Endothelial cell (in vitro differentiated cells): ENCODE measurements around the gene SH3RF2. TPM values are rescaled to one million over a fixed set of nuclear protein-coding genes. Genes with fewer than 3 reads are reported as not detected.
A peak's percentile ranks its signal among the peaks of the same experiment; 100 is the strongest.

ENCODE experiments used
- DNase-seq: peaks from one replicate; pipeline ENCODE4 v3.0.0; 2021; ENCODE audit warnings: low spot score
- H3K27ac Mint-ChIP-seq: one replicate; pipeline ENCODE4 v1.8.0; 2021; ENCODE audit warnings: mixed read lengths, inconsistent platforms; ENCODE audit not compliant: unreplicated experiment
- H3K27me3 Mint-ChIP-seq: one replicate; pipeline ENCODE4 v1.8.0; 2021; ENCODE audit warnings: mild to moderate bottlenecking, moderate library complexity, mixed read lengths, inconsistent platforms; ENCODE audit not compliant: unreplicated experiment
- H3K36me3 Mint-ChIP-seq: one replicate; pipeline ENCODE4 v1.8.0; 2021; ENCODE audit warnings: mild to moderate bottlenecking, low read depth, mixed read lengths, inconsistent platforms; ENCODE audit not compliant: unreplicated experiment
- H3K4me1 Mint-ChIP-seq: one replicate; pipeline ENCODE4 v1.8.0; 2021; ENCODE audit warnings: mild to moderate bottlenecking, mixed read lengths, inconsistent platforms; ENCODE audit not compliant: unreplicated experiment
- H3K4me3 Mint-ChIP-seq: one replicate; pipeline ENCODE4 v1.8.0; 2021; ENCODE audit warnings: mild to moderate bottlenecking, mixed read lengths, inconsistent platforms; ENCODE audit not compliant: unreplicated experiment
- H3K9me3 Mint-ChIP-seq: one replicate; pipeline ENCODE4 v1.8.0; 2021; ENCODE audit warnings: mixed read lengths, inconsistent platforms; ENCODE audit not compliant: unreplicated experiment
- CTCF ChIP-seq: fragments of 200-600 bp; sonication (generic); IDR thresholded peaks from one replicate; pipeline ENCODE4 v1.5.0; 2021; ENCODE audit warnings: antibody characterized with exemption; ENCODE audit not compliant: unreplicated experiment
- total RNA-seq: library from RNA; stranded (reverse); fragmentation: NEBNext Ultra II Directional; extraction: Animal tissue kit (Norgen Biotek cat#: 25700); gene quantifications from one replicate; pipeline ENCODE4 v1.2.1, GENCODE V29; 2021; ENCODE audit not compliant: unreplicated experiment

The SH3RF2 gene
- total RNA-seq, 1 donor from 2014 or later: 0.23 TPM

GRCh38 chr5:145898171-145898570 lies 38.2 kb upstream of the SH3RF2 start:
- no peak overlapping the region for H3K4me3 Mint-ChIP-seq
- no peak for TF ChIP-seq CTCF
- no peaks in the 10 kb centered on the region for H3K4me1 Mint-ChIP-seq
- DNase-seq: no peak
- peaks cover 7% of the 10 kb centered on the region for H3K9me3 Mint-ChIP-seq
- no peak overlapping the region for H3K27ac Mint-ChIP-seq
- H3K36me3 Mint-ChIP-seq: peaks cover 5% of the 10 kb centered on the region
- H3K27me3 Mint-ChIP-seq: peaks cover 2% of the 10 kb centered on the region

GRCh38 chr5:145902421-145902820 lies 34.0 kb upstream of the SH3RF2 start:
- H3K27me3 Mint-ChIP-seq: peaks cover 4% of the 10 kb centered on the region
- no peak overlapping the region for H3K27ac Mint-ChIP-seq
- no peaks in the 10 kb centered on the region for H3K4me1 Mint-ChIP-seq
- no peak for TF ChIP-seq CTCF
- H3K4me3 Mint-ChIP-seq: no peak overlapping the region
- no peak for DNase-seq
- H3K36me3 Mint-ChIP-seq: peaks cover 5% of the 10 kb centered on the region
- peaks cover 7% of the 10 kb centered on the region for H3K9me3 Mint-ChIP-seq

- DNase-seq: no peak
- Mint-ChIP-seq H3K36me3 (peaks cover 5% of the 10 kb centered on the region), H3K4me3 (no peak overlapping the region), H3K9me3 (peaks cover 7% of the 10 kb centered on the region), H3K27ac (no peak overlapping the region), H3K27me3 (peaks cover 4% of the 10 kb centered on the region), H3K4me1 (no peaks in the 10 kb centered on the region)
- peak; percentile 65 for TF ChIP-seq CTCF
Observed at GRCh38 chr5:145903113-145903512, 33.3 kb upstream of the SH3RF2 start.

- Mint-ChIP-seq H3K27ac (no peak overlapping the region), H3K27me3 (peaks cover 4% of the 10 kb centered on the region), H3K36me3 (peaks cover 5% of the 10 kb centered on the region), H3K4me3 (no peak overlapping the region), H3K9me3 (peaks cover 7% of the 10 kb centered on the region), H3K4me1 (no peaks in the 10 kb centered on the region)
- no peak for DNase-seq
- TF ChIP-seq CTCF: no peak
Observed at GRCh38 chr5:145903867-145904266, 32.5 kb upstream of the SH3RF2 start.

- H3K4me1 Mint-ChIP-seq: no peaks in the 10 kb centered on the region
- peaks cover 5% of the 10 kb centered on the region for H3K36me3 Mint-ChIP-seq
- no peak for DNase-seq
- no peak overlapping the region for H3K27ac Mint-ChIP-seq
- peaks cover 7% of the 10 kb centered on the region for H3K9me3 Mint-ChIP-seq
- peaks cover 4% of the 10 kb centered on the region for H3K27me3 Mint-ChIP-seq
- no peak overlapping the region for H3K4me3 Mint-ChIP-seq
- TF ChIP-seq CTCF: no peak
Observed at GRCh38 chr5:145904743-145905142, 31.6 kb upstream of the SH3RF2 start.
